Tibial nerve (tissue), 4 donors: ENCODE measurements around the gene CLN6. TPM values are rescaled to one million over a fixed set of nuclear protein-coding genes. Genes with fewer than 3 reads are reported as not detected.
A peak's percentile ranks its signal among the peaks of the same experiment; 100 is the strongest.
"Not testable (repeated sequence)": the region's sequence is repeated elsewhere in the genome, so short reads cannot be mapped to it uniquely, and the experiment has no call there.

Experiments used
- DNase-seq, 2 donors: peaks; one replicate each; pipeline ENCODE4 v3.0.0-alpha.2; 2019; ENCODE audit warnings: low spot score in 2 of 2
- H3K27ac ChIP-seq, 4 donors: fragments of 200-600 bp; sonication (generic) in 3 of 4; one replicate each; pipeline ENCODE4 v1.5.1; 2017 to 2019; ENCODE audit warnings: mild to moderate bottlenecking in 1 of 4
- H3K27me3 ChIP-seq, 2 donors: fragments of 200-600 bp; sonication (generic) in 1 of 2; one replicate each; pipeline versions ENCODE4 v1.5.1 to v1.6.0; 2017 to 2019
- H3K36me3 ChIP-seq, 3 donors: fragments of 200-600 bp; sonication (generic); one replicate each; pipeline ENCODE4 v1.5.1; 2018 to 2019
- H3K4me1 ChIP-seq, 4 donors: fragments of 200-600 bp; sonication (generic) in 3 of 4; one replicate each; pipeline ENCODE4 v1.5.1; 2017 to 2019
- H3K4me3 ChIP-seq, 4 donors: fragments of 200-600 bp; sonication (generic) in 3 of 4; one replicate each; pipeline ENCODE4 v1.5.1; 2017 to 2019; ENCODE audit warnings: mild to moderate bottlenecking in 1 of 4, moderate library complexity in 1 of 4
- H3K9me3 ChIP-seq, 4 donors: fragments of 200-600 bp; sonication (generic) in 3 of 4; one replicate each; pipeline ENCODE4 v1.5.1; 2017 to 2019
- CTCF ChIP-seq, 5 experiments: fragments of 200-600 bp in 3 of 5; fragments of 450-650 bp in 2 of 5; sonication (generic) in 3 of 5; IDR thresholded peaks; one replicate each; pipeline ENCODE4 v1.5.1; 2016 to 2019; ENCODE audit warnings: antibody characterized with exemption in 5 of 5, mild to moderate bottlenecking in 3 of 5, moderate library complexity in 2 of 5
- EP300 ChIP-seq, 2 donors: sonication (generic); formaldehyde crosslinking; IDR thresholded peaks; one replicate each; pipeline ENCODE4 v1.6.1; 2017; ENCODE audit warnings: antibody characterized with exemption in 2 of 2, mild to moderate bottlenecking in 1 of 2
- POLR2A ChIP-seq, 2 donors: fragments of 450-650 bp; IDR thresholded peaks; one replicate each; pipeline ENCODE4 v1.6.1; 2017; ENCODE audit warnings: antibody characterized with exemption in 2 of 2, mild to moderate bottlenecking in 2 of 2, moderate library complexity in 2 of 2
- WGBS, 2 donors: methylation state at CpG; one replicate each; pipeline ENCODE4 v1.1.5; 2018; 5-methylcytosine and 5-hydroxymethylcytosine counted together
- total RNA-seq, 4 donors: library from RNA; depleted of rRNA; stranded (reverse); fragments of >200 nt; gene quantifications; one replicate each; pipeline ENCODE4 v1.1.0, GENCODE V29; 2016

The CLN6 gene
- total RNA-seq, 4 donors from 2014 or later: 10.0 to 28.8 (median 16.3) TPM

DNA sequence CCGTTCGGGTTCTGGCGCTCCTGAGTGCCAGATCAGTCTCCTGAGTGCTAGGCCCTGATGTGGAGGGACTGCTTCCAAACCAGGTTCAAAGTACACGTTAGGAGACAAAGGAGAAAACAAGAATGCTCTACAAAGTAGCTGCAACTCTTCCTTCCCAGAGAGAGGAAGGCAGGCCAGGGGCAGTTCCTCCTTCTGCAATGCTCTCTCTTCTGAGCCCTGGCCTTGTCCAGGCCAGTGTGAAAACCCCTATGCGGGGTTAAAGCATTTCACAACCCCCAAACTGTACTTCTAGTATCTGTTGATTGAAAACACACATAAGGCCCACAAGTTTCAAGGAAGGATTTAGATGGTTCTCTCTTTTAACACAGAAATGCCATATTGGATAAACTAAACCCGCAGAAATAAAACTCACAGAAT lies 14.7 kb downstream of the CLN6 start:
- TF ChIP-seq POLR2A (IDR thresholded peaks at IDR 0.05) (no peak), CTCF (IDR thresholded peaks at IDR 0.05) (no peak), EP300 (IDR thresholded peaks at IDR 0.05) (no peak)
- Histone ChIP-seq H3K27me3 (no peaks in the 10 kb centered on the region), H3K4me3 (no peak overlapping the region), H3K4me1 (peaks cover 0 to 9% (median 5%) of the 10 kb centered on the region in 4 donors), H3K36me3 (peaks cover 0 to 37% (median 0%) of the 10 kb centered on the region in 3 donors), H3K27ac (no peak overlapping the region), H3K9me3 (no peaks in the 10 kb centered on the region)
- no peak for DNase-seq
- 88 to 90% methylated on average over 6 of the region's 6 CpGs for WGBS, 2 donors

DNA sequence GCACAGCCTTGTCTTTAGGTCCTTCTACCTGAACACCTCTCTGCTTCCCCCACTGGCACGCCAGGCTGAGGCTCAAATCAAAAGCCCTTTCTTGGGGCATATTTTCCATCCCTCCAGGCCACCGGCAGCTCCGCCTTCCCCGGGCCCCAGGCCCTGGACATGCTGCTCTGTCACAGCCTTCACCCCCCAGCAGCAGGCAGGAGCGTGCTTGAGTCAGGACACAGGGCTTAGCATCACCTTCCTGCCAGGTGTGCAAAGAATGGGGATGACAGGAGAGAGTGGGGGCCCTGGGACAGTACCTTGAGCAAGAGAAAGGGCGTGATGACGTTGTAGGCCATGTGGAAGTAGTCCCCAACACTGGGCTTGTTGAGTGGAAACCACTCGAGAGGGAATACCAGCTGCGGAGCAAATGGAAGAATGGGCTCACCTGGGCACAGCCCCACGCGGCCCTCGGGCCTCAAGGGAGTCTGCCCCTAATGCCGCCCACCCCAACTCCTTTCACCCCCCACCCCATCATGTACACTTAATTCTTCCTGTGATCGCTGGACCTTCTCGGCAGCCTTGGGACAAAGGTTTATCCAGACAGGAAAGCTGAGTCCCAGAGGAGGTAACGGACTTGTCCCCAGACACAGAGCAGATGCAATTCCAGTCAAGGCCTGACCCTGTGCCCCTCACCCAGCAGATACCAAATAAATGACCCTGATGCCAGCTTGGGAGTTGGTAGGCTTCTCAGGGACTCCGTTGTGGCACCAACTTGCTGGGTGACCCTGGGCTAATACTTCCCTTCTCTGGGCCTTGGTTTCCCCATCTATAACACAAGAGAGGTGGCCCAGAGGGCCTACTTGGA lies 15.3 kb downstream of the CLN6 start:
- 92 to 93% methylated on average over 17 of the region's 17 CpGs for WGBS, 2 donors

GRCh38 chr15:68213491-68213845 lies 16.1 kb downstream of the CLN6 start:
- not testable (repeated sequence) for H3K4me1 ChIP-seq, H3K4me3 ChIP-seq, H3K27ac ChIP-seq, H3K27me3 ChIP-seq, H3K9me3 ChIP-seq
- peaks cover 0 to 34% (median 0%) of the 10 kb centered on the region in 3 donors for H3K36me3 ChIP-seq
- DNase-seq: peak in 1 of 2 donors; percentile 4
- 93 to 94% methylated on average over 6 of the region's 6 CpGs for WGBS, 2 donors

More for the DNA sequence above, 15.3 kb downstream of the CLN6 start:
- H3K27me3 ChIP-seq: no peaks in the 10 kb centered on the region
- H3K9me3 ChIP-seq: no peaks in the 10 kb centered on the region
- peaks cover 0 to 9% (median 5%) of the 10 kb centered on the region in 4 donors for H3K4me1 ChIP-seq
- peaks cover 0 to 37% (median 0%) of the 10 kb centered on the region in 3 donors for H3K36me3 ChIP-seq
- no peak overlapping the region for H3K27ac ChIP-seq
- peak in 1 of 2 donors; percentile 5 for DNase-seq
- H3K4me3 ChIP-seq: no peak overlapping the region
- TF ChIP-seq CTCF (IDR thresholded peaks at IDR 0.05) (no peak), POLR2A (IDR thresholded peaks at IDR 0.05) (no peak), EP300 (IDR thresholded peaks at IDR 0.05) (no peak)

- H3K4me1 ChIP-seq: peaks cover 0 to 9% (median 5%) of the 10 kb centered on the region in 4 donors
- DNase-seq: no peak
- peaks cover 0 to 23% (median 0%) of the 10 kb centered on the region in 3 donors for H3K36me3 ChIP-seq
- H3K27me3 ChIP-seq: no peaks in the 10 kb centered on the region
- no peak for TF ChIP-seq CTCF (IDR thresholded peaks at IDR 0.05)
- no peak for TF ChIP-seq EP300 (IDR thresholded peaks at IDR 0.05)
- no peak for TF ChIP-seq POLR2A (IDR thresholded peaks at IDR 0.05)
- H3K9me3 ChIP-seq: no peaks in the 10 kb centered on the region
- no peak overlapping the region for H3K4me3 ChIP-seq
- no peak overlapping the region for H3K27ac ChIP-seq
- 83 to 92% methylated on average over 10 to 14 of the region's 14 CpGs for WGBS, 2 donors
Observed at GRCh38 chr15:68211656-68212320, 17.7 kb downstream of the CLN6 start.

- H3K4me3 ChIP-seq: peak overlapping the region in 2 of 4 donors; percentile 14 to 42
- DNase-seq: peak; percentile 41 to 51
- no peaks in the 10 kb centered on the region for H3K27me3 ChIP-seq
- TF ChIP-seq POLR2A (IDR thresholded peaks at IDR 0.05) (no peak), CTCF (IDR thresholded peaks at IDR 0.05) (peak; percentile 84 to 97 (median 93)), EP300 (IDR thresholded peaks at IDR 0.05) (peak in 1 of 2 donors; percentile 40)
- 49 to 59% methylated on average over 14 to 16 of the region's 23 CpGs for WGBS, 2 donors
- peaks cover 0 to 23% (median 0%) of the 10 kb centered on the region in 3 donors for H3K36me3 ChIP-seq
- H3K27ac ChIP-seq: peak overlapping the region; percentile 1 to 74 (median 36)
- H3K9me3 ChIP-seq: no peaks in the 10 kb centered on the region
- peaks cover 0 to 14% (median 5%) of the 10 kb centered on the region in 4 donors for H3K4me1 ChIP-seq
Observed at GRCh38 chr15:68210821-68211655, 18.5 kb downstream of the CLN6 start.
